Fibroblast of skin of left biceps (primary cell): Measurements from ENCODE around the gene FNTB.

Experiments
- DNase-seq, 2 experiments: peaks; one replicate each; pipeline ENCODE4 v3.0.0-alpha.2; 2013; ENCODE audit warnings: low read depth in 2 of 2

FNTB gene

DNA sequence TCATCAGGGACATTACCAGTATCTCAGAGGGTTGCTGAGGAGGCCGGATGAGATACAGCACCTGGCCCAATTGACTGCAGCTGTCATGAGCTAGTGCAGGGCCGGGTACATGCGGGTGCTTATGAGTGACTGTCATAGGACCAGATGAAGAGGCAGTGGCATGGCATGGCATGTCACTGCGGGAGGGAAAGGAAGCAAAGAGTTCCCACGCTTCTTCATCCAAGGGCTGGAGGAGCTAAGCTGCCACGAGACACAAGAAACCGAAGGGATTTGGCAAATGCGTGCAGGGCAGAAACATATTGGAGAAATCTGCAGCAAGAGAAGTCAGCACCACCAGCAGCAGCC lies 33.4 kb upstream of the FNTB start:
- DNase-seq: no peak

- DNase-seq: no peak
These were observed 33.0 kb upstream of the FNTB start for GRCh38 chr14:64953661-64954060.

GRCh38 chr14:64954491-64955240 lies 32.0 kb upstream of the FNTB start:
- DNase-seq: no peak

- no peak for DNase-seq
These were observed 31.4 kb upstream of the FNTB start for GRCh38 chr14:64955297-64955696.

- no peak for DNase-seq
These were observed 29.8 kb upstream of the FNTB start for GRCh38 chr14:64956697-64957406.

DNA sequence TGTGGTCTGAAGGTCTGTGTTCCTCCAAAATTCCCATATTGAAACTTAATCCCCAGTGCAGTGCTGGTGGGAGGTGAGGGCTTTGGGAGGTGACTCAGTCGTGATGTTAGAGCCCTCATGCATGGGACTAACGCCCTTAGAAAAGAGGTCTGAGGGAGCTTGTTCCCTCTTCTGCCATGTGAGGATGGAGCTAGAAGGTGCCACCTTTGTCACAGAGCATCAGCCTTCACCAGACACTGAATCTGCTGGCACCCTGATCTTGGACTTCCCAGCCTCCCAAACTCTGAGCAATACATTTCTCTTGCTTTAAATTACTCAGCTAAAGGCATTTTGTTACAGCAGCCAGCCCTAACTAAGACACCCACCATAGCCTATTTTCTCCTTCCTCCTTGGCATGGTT lies 28.5 kb upstream of the FNTB start:
- no peak for DNase-seq

DNA sequence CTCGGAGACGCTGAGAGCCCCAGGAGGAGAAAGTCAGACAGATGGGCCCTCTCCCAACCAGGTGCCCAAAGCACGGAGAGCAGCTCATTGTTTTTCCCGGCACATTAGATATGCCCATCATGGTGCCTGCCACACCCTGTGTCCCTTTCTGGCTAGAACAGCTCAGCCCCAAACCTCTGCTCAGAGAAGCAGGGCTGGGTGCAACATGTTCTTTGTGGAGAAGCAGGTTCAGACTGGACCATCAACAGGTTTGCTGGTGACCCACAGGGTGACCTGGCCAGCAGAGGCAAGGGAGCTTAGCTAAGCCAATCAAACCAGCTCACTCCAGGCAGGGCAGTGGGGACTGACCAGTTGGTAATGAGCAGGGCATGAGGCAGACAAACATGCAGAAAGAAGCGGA lies 28.0 kb upstream of the FNTB start:
- DNase-seq: no peak

GRCh38 chr14:64960762-64961276 lies 25.9 kb upstream of the FNTB start:
- DNase-seq: no peak

- no peak for DNase-seq
These were observed 23.1 kb upstream of the FNTB start for GRCh38 chr14:64963611-64964010.

DNA sequence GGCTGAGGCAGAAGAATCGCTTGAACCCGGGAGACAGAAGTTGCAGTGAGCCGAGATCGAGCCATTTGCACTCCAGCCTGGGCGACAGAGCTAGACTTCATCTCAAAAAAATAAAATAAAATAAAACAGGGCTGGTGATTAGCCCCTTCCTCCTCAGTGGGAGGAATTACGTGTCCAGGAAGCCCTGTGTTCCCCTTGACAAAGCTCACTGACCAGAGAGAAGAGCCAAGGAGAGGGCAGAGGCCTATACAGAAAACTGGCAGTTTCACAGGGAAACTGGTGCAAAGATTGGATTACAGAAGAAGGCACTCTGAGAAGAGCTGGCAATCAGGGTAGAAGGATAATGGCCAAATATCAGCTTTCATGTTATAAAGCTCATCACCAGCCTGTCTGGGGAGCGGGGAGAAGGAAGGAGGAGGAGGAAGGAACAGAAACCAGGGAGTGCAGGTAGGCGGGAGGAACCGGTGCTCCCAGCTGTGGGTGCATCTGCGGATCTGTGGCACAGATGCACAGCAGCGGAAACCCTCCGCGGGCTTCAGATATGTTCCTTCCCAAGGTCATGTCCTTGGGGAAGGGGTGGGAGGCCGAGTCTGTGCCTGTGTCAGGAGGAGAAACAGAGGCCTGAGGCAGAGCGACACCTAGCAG lies 21.2 kb upstream of the FNTB start:
- no peak for DNase-seq

DNA sequence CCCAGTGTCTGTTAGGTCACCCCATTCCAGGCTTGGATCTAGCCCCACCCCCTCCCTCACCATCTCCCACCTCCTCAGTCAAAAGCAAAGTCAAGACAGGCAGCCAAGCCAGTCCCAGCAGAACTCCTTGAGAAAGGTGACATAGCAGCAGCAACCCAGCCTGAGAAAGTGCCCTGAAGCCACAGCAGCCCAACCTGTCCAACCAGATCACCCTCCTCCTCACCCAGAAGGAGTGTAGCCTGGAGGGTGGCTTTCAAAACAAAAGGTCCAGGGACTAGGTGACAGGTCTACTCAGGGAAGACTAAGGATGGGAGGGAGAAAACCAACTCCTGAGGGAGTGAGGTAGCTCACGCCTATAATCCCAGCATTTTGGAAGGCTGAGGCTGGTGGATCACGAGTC lies 19.7 kb upstream of the FNTB start:
- DNase-seq: no peak

DNA sequence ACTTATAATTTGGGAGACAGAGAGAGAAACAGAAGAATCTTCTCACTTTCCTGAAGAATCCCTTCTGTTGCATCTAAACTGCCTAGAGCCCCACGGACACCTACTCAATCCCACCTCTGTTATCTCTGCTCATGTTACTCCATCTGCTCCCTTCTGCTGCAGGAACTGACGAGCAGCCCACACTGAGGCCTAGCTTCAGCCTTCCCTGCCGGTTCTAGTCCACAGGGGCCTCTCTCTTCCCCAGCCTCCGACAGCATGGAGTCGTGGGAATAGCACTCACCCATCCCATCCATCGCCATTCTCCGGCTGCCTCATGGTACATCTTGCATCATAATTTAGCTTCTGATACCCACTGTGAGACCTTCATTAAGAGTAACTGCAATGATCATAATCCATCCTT lies 18.5 kb upstream of the FNTB start:
- DNase-seq: no peak

GRCh38 chr14:64968651-64969050 lies 18.0 kb upstream of the FNTB start:
- no peak for DNase-seq

- no peak for DNase-seq
These were observed 16.7 kb upstream of the FNTB start for GRCh38 chr14:64970041-64970440.

- DNase-seq: no peak
These were observed 15.8 kb upstream of the FNTB start for GRCh38 chr14:64970776-64971477.

DNA sequence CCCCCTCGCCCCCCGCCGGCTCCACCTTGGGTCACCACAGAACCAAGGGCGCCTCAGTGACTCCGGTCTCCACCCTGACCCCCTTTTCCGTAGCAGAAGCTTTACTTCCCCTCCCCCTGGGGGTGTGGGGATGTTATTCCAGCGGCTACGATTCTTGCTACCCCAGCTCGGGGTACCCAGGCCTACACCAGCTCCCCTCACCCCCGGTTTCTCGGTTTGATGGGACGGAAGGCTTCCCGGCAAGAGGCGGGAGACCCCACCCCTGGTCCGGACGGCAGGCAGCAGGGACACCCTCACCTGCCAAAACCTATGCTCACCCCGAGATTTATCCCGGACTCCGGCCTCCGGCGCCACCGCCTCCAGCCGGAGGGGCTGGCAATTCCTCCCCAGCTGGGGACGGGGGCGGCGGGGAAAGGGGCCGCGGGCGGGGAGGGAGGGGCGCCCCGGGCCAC lies 15.2 kb upstream of the FNTB start:
- no peak for DNase-seq

DNA sequence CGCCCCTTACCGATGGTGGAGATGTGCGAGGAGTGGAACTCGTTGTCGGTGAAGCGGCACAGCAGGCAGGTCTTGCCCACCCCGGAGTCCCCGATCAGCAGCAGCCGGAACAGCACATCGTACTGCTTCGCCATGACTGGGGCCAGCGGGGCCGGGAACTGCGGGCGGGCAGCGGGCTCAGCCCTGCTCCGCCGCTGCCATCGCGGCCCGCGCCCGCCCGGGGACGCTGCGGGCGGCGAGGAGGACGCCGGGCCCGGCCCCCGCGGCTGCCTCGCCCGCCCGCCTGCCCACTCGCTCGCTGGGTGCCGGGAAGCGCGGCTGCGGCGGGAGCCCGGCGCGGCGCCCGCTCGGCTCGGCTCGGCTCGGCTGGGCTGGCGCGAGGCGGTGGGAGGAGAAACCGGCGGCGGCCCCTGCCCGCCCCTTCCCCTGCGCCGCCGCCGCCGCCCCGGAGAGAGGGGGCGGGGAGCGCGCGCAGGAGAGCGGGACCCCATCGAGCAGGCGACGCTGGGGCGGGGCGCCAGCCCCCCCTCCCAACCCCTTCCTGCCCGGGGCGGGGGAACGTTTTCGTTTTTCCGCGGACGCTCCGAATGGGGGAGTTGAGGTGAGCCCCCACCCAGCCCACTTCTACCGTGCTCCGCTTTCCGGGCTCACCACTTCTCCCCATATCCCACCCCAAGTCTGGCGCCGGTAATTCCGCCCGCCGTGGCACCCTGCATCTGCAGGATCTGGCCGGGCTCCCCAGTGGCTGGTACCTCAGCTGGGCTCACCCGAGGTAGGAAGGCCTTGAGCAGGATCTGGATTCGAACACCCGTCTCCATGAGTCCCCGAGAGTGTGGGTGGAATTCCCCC lies 14.5 kb upstream of the FNTB start, which contains the start of gene RAB15:
Gene RAB15, minus strand, starts transcription at position 394 of the 849 bp plus-strand sequence. Its CDS starts 260 bp downstream, at position 134.
- no peak for DNase-seq

GRCh38 chr14:64973026-64973442 lies 13.7 kb upstream of the FNTB start:
- DNase-seq: no peak

GRCh38 chr14:64973826-64974225 lies 12.9 kb upstream of the FNTB start:
- DNase-seq: no peak

- no peak for DNase-seq
These were observed 12.1 kb upstream of the FNTB start for GRCh38 chr14:64974563-64974962.
